Measurements from ENCODE around the gene BICDL2. TPM values are rescaled to one million over a fixed set of nuclear protein-coding genes. Genes with fewer than 3 reads are reported as not detected.
"Not testable (repeated sequence)": the region's sequence is repeated elsewhere in the genome, so short reads cannot be mapped to it uniquely, and the experiment has no call there.

BICDL2 gene
- total RNA-seq (not detected), polyA plus RNA-seq (not detected), total RNA-seq (0 to 0.15 (median 0) reads per million in 6 experiments)

- peaks cover 30 to 87% (median 53%) of the 10 kb centered on the region in 5 donors for H3K27me3 Mint-ChIP-seq
- H3K9me3 Mint-ChIP-seq, result no peaks in the 10 kb centered on the region
- POLR2A ChIA-PET, result interaction anchor here (0.6 to 2.1 kb wide), 4 partner anchors 8 to 228 kb away, joined by 3 to 8 read pairs (median 3); no protein-coding TSS in a partner anchor
- peak within 1 kb of the TSS; percentile 8 to 70 (median 54) for H3K4me3 Mint-ChIP-seq
- H3K27ac Mint-ChIP-seq, result peak within 1 kb of the TSS in 3 of 10 donors; percentile 14 to 62 (median 59)
- peaks cover 0 to 2% (median 0%) of the 10 kb centered on the region in 3 donors for H3K36me3 Mint-ChIP-seq
- ATAC-seq (peak; percentile 38 to 51), DNase-seq (no peak)
- H3K4me1 Mint-ChIP-seq, result peaks cover 6 to 13% (median 12%) of the 10 kb centered on the region in 4 donors
These were observed at the start of gene BICDL2 for GRCh38 chr16:3036726-3037315. Gene BICDL2 (minus strand): TSS chr16:3036944. CDS start chr16:3035496, 1,448 bp downstream.

- POLR2A ChIA-PET, result interaction anchor here (1.0 to 1.5 kb wide), 2 partner anchors 9 to 21 kb away, joined by 3 to 6 read pairs; partner anchors contain the start of gene IL32
- peak overlapping the region in 4 of 10 donors; percentile 16 to 85 (median 28) for H3K27ac Mint-ChIP-seq
These were observed 49.3 kb upstream of the BICDL2 start for GRCh38 chr16:3085868-3086595.

GRCh38 chr16:3084969-3085670, 48.4 kb upstream of the BICDL2 start:
- Mint-ChIP-seq H3K4me1 (peaks cover 16 to 53% (median 42%) of the 10 kb centered on the region in 4 donors), H3K27me3 (no peaks in the 10 kb centered on the region), H3K4me3 (no peak overlapping the region), H3K9me3 (peaks cover 0 to 2% (median 0%) of the 10 kb centered on the region in 9 donors), H3K27ac (peak overlapping the region in 7 of 10 donors; percentile 34 to 85 (median 50)), H3K36me3 (peaks cover 0 to 3% (median 0%) of the 10 kb centered on the region in 3 donors)
- POLR2A ChIA-PET, result no interaction called here
- ATAC-seq (no peak), DNase-seq (no peak)

More at GRCh38 chr16:3085868-3086595, 49.3 kb upstream of the BICDL2 start:
- no peak for ATAC-seq
- H3K9me3 Mint-ChIP-seq, result no peaks in the 10 kb centered on the region
- H3K4me3 Mint-ChIP-seq, result peak overlapping the region in 3 of 10 donors; percentile 28 to 48 (median 37)
- no peak for DNase-seq
- H3K36me3 Mint-ChIP-seq, result peaks cover 0 to under 1% (median 0%) of the 10 kb centered on the region in 3 donors
- H3K27me3 Mint-ChIP-seq, result no peaks in the 10 kb centered on the region
- peaks cover 14 to 51% (median 40%) of the 10 kb centered on the region in 4 donors for H3K4me1 Mint-ChIP-seq

- DNase-seq, result no peak
- Mint-ChIP-seq H3K36me3 (peaks cover 0 to 3% (median 0%) of the 10 kb centered on the region in 3 donors), H3K27me3 (no peaks in the 10 kb centered on the region), H3K27ac (peak overlapping the region in 3 of 10 donors; percentile 39 to 50 (median 48)), H3K9me3 (peaks cover 0 to 2% (median 0%) of the 10 kb centered on the region in 9 donors), H3K4me3 (no peak overlapping the region), H3K4me1 (peaks cover 18 to 59% (median 48%) of the 10 kb centered on the region in 4 donors)
- no peak for ATAC-seq
- POLR2A ChIA-PET, result interaction anchor here (1.1 kb wide), 2 partner anchors 9 to 10 kb away, joined by 3 to 7 read pairs; no protein-coding TSS in a partner anchor
These were observed 47.7 kb upstream of the BICDL2 start for GRCh38 chr16:3084491-3084890.

GRCh38 chr16:3083408-3083807, 46.7 kb upstream of the BICDL2 start:
- not testable (repeated sequence) for H3K27me3 Mint-ChIP-seq, DNase-seq, H3K4me3 Mint-ChIP-seq, H3K36me3 Mint-ChIP-seq, ATAC-seq, H3K9me3 Mint-ChIP-seq
- POLR2A ChIA-PET, result interaction anchor here (0.6 to 1.1 kb wide), 4 partner anchors 10 to 29 kb away, joined by 3 to 7 read pairs (median 4); partner anchors contain the start of gene ZNF205
- peaks cover 19 to 66% (median 51%) of the 10 kb centered on the region in 4 donors for H3K4me1 Mint-ChIP-seq
- peak overlapping the region in 2 of 10 donors; percentile 19 to 81 for H3K27ac Mint-ChIP-seq

- Mint-ChIP-seq H3K4me3 (peak overlapping the region in 1 of 10 donors; percentile 41), H3K4me1 (peaks cover 16 to 67% (median 51%) of the 10 kb centered on the region in 4 donors), H3K27ac (peak overlapping the region in 1 of 10 donors; percentile 53), H3K36me3 (peaks cover 0 to 11% (median 5%) of the 10 kb centered on the region in 3 donors)
- ATAC-seq, DNase-seq, H3K9me3 Mint-ChIP-seq, H3K27me3 Mint-ChIP-seq: not testable (repeated sequence)
- POLR2A ChIA-PET, result interaction anchor here (0.6 to 2.9 kb wide), 4 partner anchors 9 to 23 kb away, joined by 4 to 7 read pairs (median 4); no protein-coding TSS in a partner anchor
These were observed 45.2 kb upstream of the BICDL2 start for GRCh38 chr16:3081957-3082356.

GRCh38 chr16:3080024-3080423, 43.3 kb upstream of the BICDL2 start:
- POLR2A ChIA-PET, result interaction anchor here (0.8 to 2.9 kb wide), 6 partner anchors 9 to 21 kb away, joined by 3 to 8 read pairs (median 6); partner anchors contain the start of gene ZSCAN10
- peak overlapping the region in 6 of 10 donors; percentile 46 to 88 (median 68) for H3K27ac Mint-ChIP-seq
- H3K4me3 Mint-ChIP-seq, result peak overlapping the region in 1 of 10 donors; percentile 36
- ATAC-seq (no peak), DNase-seq (no peak)
- H3K36me3 Mint-ChIP-seq, result peaks cover 0 to 11% (median 5%) of the 10 kb centered on the region in 3 donors
- no peaks in the 10 kb centered on the region for H3K27me3 Mint-ChIP-seq
- peaks cover 29 to 73% (median 64%) of the 10 kb centered on the region in 4 donors for H3K4me1 Mint-ChIP-seq
- peaks cover 0 to 7% (median 0%) of the 10 kb centered on the region in 9 donors for H3K9me3 Mint-ChIP-seq

- H3K4me3 Mint-ChIP-seq, result peak overlapping the region; percentile 46 to 87 (median 68)
- peaks cover 0 to 11% (median 5%) of the 10 kb centered on the region in 3 donors for H3K36me3 Mint-ChIP-seq
- H3K27me3 Mint-ChIP-seq, result no peaks in the 10 kb centered on the region
These were observed 39.8 kb upstream of the BICDL2 start for GRCh38 chr16:3076577-3076976.

GRCh38 chr16:3075946-3076345, 39.2 kb upstream of the BICDL2 start:
- POLR2A ChIA-PET, result interaction anchor here (0.7 to 17.1 kb wide), 9 partner anchors 11 to 82 kb away, joined by 3 to 261 read pairs (median 19); partner anchors contain the start of genes IL32 and ZSCAN10
- H3K4me3 Mint-ChIP-seq, result peak overlapping the region in 9 of 10 donors; percentile 36 to 87 (median 68)
- H3K36me3 Mint-ChIP-seq, ATAC-seq, H3K9me3 Mint-ChIP-seq, H3K27me3 Mint-ChIP-seq, DNase-seq: not testable (repeated sequence)
- peaks cover 53 to 85% (median 83%) of the 10 kb centered on the region in 4 donors for H3K4me1 Mint-ChIP-seq
- H3K27ac Mint-ChIP-seq, result peak overlapping the region; percentile 92 to 100 (median 98)

More at GRCh38 chr16:3076577-3076976, 39.8 kb upstream of the BICDL2 start:
- POLR2A ChIA-PET, result interaction anchor here (0.7 to 17.1 kb wide), 11 partner anchors 11 to 188 kb away, joined by 3 to 261 read pairs (median 16); partner anchors contain the start of genes IL32 and ZSCAN10
- peaks cover 0 to 7% (median 0%) of the 10 kb centered on the region in 9 donors for H3K9me3 Mint-ChIP-seq
- DNase-seq (no peak), ATAC-seq (no peak)
- H3K4me1 Mint-ChIP-seq, result peaks cover 48 to 82% (median 80%) of the 10 kb centered on the region in 4 donors
- H3K27ac Mint-ChIP-seq, result peak overlapping the region; percentile 92 to 100 (median 98)

- POLR2A ChIA-PET, result interaction anchor here (0.9 to 17.1 kb wide), 13 partner anchors 9 to 83 kb away, joined by 3 to 261 read pairs (median 16); partner anchors contain the start of genes HCFC1R1, IL32, THOC6 and TNFRSF12A
- peak overlapping the region; percentile 92 to 100 (median 98) for H3K27ac Mint-ChIP-seq
- peak; percentile 15 to 34 for ATAC-seq
- H3K27me3 Mint-ChIP-seq, result no peaks in the 10 kb centered on the region
- peak overlapping the region; percentile 58 to 89 (median 82) for H3K4me3 Mint-ChIP-seq
- H3K36me3 Mint-ChIP-seq, result peaks cover 0 to 8% (median 5%) of the 10 kb centered on the region in 3 donors
- peaks cover 0 to 7% (median 0%) of the 10 kb centered on the region in 9 donors for H3K9me3 Mint-ChIP-seq
- H3K4me1 Mint-ChIP-seq, result peaks cover 51 to 86% (median 84%) of the 10 kb centered on the region in 4 donors
- no peak for DNase-seq
These were observed 38.8 kb upstream of the BICDL2 start for GRCh38 chr16:3075523-3075915.

GRCh38 chr16:3074860-3075522, 38.2 kb upstream of the BICDL2 start:
- Mint-ChIP-seq H3K27ac (peak overlapping the region; percentile 92 to 100 (median 98)), H3K4me1 (peaks cover 53 to 89% (median 87%) of the 10 kb centered on the region in 4 donors), H3K36me3 (peaks cover 5 to 8% (median 5%) of the 10 kb centered on the region in 3 donors), H3K9me3 (peaks cover 0 to 7% (median 0%) of the 10 kb centered on the region in 9 donors), H3K4me3 (peak overlapping the region; percentile 58 to 89 (median 82)), H3K27me3 (no peaks in the 10 kb centered on the region)
- POLR2A ChIA-PET, result interaction anchor here (0.6 to 17.1 kb wide), 19 partner anchors 9 to 427 kb away, joined by 3 to 261 read pairs (median 6); partner anchors contain the start of genes HCFC1R1, IL32, THOC6 and TNFRSF12A
- DNase-seq, result peak; percentile 37 to 93 (median 82)
- peak; percentile 91 to 96 for ATAC-seq
